Erythroblast (primary cell): Measurements from ENCODE around the gene STAT6.

ENCODE experiments used
- GATA1 ChIP-seq: IDR thresholded peaks from 2 replicates; pipeline ENCODE4 v1.6.1; 2011; ENCODE audit warnings: low read depth, mild to moderate bottlenecking, control low read depth, low read length, moderate library complexity
- POLR2A ChIP-seq: IDR thresholded peaks from 2 replicates; pipeline ENCODE4 v1.6.1; 2011; ENCODE audit warnings: mild to moderate bottlenecking, low read length

- TF ChIP-seq POLR2A (no peak), GATA1 (no peak)
Observed at GRCh38 chr12:57093415-57094207, 17.6 kb downstream of the STAT6 start.
